ENCODE data around the gene PRF1. TPM values are rescaled to one million over a fixed set of nuclear protein-coding genes. Genes with fewer than 3 reads are reported as not detected.

The PRF1 gene
- total and polyA plus RNA-seq, 7 donors = 0.33 to 3.4 (median 1.6) TPM

- WGBS, 3 donors = 82 to 86% (median 82%) methylated on average over 16 of the region's 16 CpGs
- Histone ChIP-seq H3K27ac (no peak overlapping the region), H3K9me3 (no peaks in the 10 kb centered on the region), H3K4me3 (no peak overlapping the region), H3K4me1 (no peaks in the 10 kb centered on the region), H3K36me3 (ENCODE audit: insufficient read depth in 1 of 2, low read depth in 1 of 2) (no peaks in the 10 kb centered on the region), H3K27me3 (ENCODE audit: insufficient read depth in 3 of 3, low read length in 2 of 3) (no peaks in the 10 kb centered on the region)
- no peak for ATAC-seq
- no peak for TF ChIP-seq CTCF (IDR thresholded peaks at IDR 0.05)
- no peak for DNase-seq
- intact Hi-C loops (cut with DNase I) = no loop called here
Measured at GRCh38 chr10:70592746-70593512, 9.6 kb downstream of the PRF1 start.

DNA sequence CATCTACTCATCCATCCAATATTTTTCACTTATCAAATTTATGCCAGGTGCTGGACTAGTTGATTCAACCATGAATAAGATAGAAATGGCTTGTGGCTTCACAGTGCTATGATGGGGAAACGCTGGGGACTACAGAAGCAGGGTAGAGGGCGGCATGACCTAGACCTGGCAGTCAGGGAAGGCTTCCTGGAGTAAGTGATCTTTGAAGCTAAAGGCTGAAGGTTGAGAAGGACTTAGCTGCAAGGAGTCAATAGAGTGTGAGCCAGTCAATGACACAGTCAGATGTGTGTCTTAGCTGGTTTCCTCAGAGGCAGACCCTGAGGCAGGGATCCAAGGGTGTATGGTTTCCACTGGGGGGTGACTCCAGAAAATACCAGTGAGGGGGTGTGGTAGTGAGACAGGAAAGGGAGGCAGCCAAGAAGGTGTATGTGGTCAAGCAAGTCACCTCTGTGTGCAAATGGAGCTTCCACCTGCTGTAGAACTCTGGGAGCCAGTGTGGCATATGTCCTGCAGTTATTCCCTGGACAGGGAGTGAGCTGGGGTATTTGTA is 10.3 kb downstream of the PRF1 start:
- no peaks in the 10 kb centered on the region for H3K4me1 ChIP-seq

GRCh38 chr10:70590655-70591416 is 11.7 kb downstream of the PRF1 start:
- DNase-seq (no peak), ATAC-seq (no peak)
- H3K27me3 ChIP-seq (ENCODE audit: insufficient read depth in 3 of 3, low read length in 2 of 3) = no peaks in the 10 kb centered on the region
- H3K27ac ChIP-seq = no peak overlapping the region
- H3K9me3 ChIP-seq = no peaks in the 10 kb centered on the region
- no peaks in the 10 kb centered on the region for H3K4me1 ChIP-seq
- TF ChIP-seq CTCF (IDR thresholded peaks at IDR 0.05) = no peak
- H3K4me3 ChIP-seq = no peak overlapping the region
- intact Hi-C loops (cut with DNase I) = no loop called here
- WGBS, 3 donors = 46 to 61% (median 52%) methylated on average over 5 of the region's 5 CpGs
- no peaks in the 10 kb centered on the region for H3K36me3 ChIP-seq (ENCODE audit: insufficient read depth in 1 of 2, low read depth in 1 of 2)

More for the DNA sequence above, 10.3 kb downstream of the PRF1 start:
- no peak for TF ChIP-seq CTCF (IDR thresholded peaks at IDR 0.05)
- Histone ChIP-seq H3K27ac (no peak overlapping the region), H3K36me3 (ENCODE audit: insufficient read depth in 1 of 2, low read depth in 1 of 2) (no peaks in the 10 kb centered on the region), H3K27me3 (ENCODE audit: insufficient read depth in 3 of 3, low read length in 2 of 3) (no peaks in the 10 kb centered on the region), H3K9me3 (no peaks in the 10 kb centered on the region), H3K4me3 (no peak overlapping the region)
- DNase-seq (no peak), ATAC-seq (no peak)
- intact Hi-C loops (cut with DNase I) = no loop called here
- 90 to 93% (median 91%) methylated on average over 2 of the region's 2 CpGs for WGBS, 3 donors

DNA sequence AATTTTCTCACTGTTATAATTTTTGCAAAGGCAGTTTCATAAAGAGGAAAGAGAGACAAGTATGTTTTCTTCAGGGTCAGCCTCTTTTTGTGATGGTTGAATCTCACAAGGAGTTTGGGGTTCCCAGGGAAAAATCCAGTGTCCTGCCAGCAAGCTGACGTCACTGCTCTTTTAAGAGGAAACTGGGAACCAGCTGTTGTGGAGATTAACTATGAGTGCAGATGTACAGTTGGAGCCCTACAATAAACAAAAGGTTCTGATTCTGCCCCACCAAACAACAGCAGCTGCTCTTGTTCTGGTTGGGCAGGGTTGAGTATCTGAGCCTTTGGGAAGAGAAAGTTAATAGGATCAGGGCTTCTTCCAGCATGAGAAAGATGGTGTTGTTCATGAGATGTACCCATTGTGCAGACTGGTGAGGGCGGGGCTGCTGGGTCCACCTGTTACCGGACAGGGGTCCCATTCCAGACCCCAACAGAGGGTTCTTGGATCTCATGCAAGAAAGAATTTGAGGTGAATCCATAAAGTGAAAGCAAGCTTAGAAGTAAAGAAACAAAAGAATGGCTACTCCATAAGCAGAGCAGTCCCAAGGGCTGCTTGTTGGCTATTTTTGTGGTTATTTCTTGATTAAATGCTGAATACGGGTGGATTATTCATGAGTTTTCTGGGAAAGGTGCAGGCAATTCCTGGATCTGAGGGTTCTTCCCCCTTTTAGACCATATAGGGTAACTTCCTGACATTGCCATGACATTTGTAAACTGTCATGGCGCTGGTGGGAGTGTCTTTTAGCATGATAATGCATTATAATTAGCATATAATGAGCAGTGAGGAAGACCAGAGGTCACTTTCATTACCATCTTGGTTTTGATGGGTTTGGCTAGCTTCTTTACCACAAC is 12.5 kb downstream of the PRF1 start:
- H3K27ac ChIP-seq = peak overlapping the region; percentile 47
- no peaks in the 10 kb centered on the region for H3K27me3 ChIP-seq (ENCODE audit: insufficient read depth in 3 of 3, low read length in 2 of 3)
- DNase-seq (no peak), ATAC-seq (peak in 2 of 4 donors; percentile 28 to 37)
- WGBS, 3 donors = 39 to 48% (median 45%) methylated on average over 5 of the region's 5 CpGs
- H3K9me3 ChIP-seq = no peaks in the 10 kb centered on the region
- intact Hi-C loops (cut with DNase I) = no loop called here
- H3K4me1 ChIP-seq = no peaks in the 10 kb centered on the region
- no peaks in the 10 kb centered on the region for H3K36me3 ChIP-seq (ENCODE audit: insufficient read depth in 1 of 2, low read depth in 1 of 2)
- no peak overlapping the region for H3K4me3 ChIP-seq
- TF ChIP-seq CTCF (IDR thresholded peaks at IDR 0.05) = no peak
